Psoas muscle (tissue), 8 donors: Measurements from ENCODE around the gene SLC30A2. TPM values are rescaled to one million over a fixed set of nuclear protein-coding genes. Genes with fewer than 3 reads are reported as not detected.

ENCODE experiments used
- ATAC-seq, 4 donors: fragments of 200-7000 bp; cut with Tn5 transposase; one replicate each; pipeline ENCODE4 v1.9.1; 2020; ENCODE audit warnings: moderate library complexity in 3 of 4, mild to moderate bottlenecking in 2 of 4
- DNase-seq, 2 donors: peaks; one replicate each; pipeline ENCODE4 v3.0.0-alpha.2; 2020
- H3K27ac ChIP-seq: fragments of 200-600 bp; one replicate; pipeline ENCODE4 v1.8.0; 2022
- H3K27me3 ChIP-seq, 3 donors: fragments of 200-600 bp in 1 of 3; one replicate each; pipeline versions ENCODE4 v1.6.1 to v1.8.0; 2013 to 2022; ENCODE audit warnings: low read length in 2 of 3, mild to moderate bottlenecking in 2 of 3, moderate library complexity in 1 of 3; ENCODE audit not compliant: insufficient read depth in 3 of 3
- H3K36me3 ChIP-seq, 2 donors: fragments of 200-600 bp in 1 of 2; one replicate each; pipeline versions ENCODE4 v1.6.1 to v1.8.0; 2013 to 2022; ENCODE audit warnings: low read depth in 1 of 2, mild to moderate bottlenecking in 1 of 2, moderate library complexity in 1 of 2; ENCODE audit not compliant: insufficient read depth in 1 of 2
- H3K4me1 ChIP-seq: fragments of 200-600 bp; one replicate; pipeline ENCODE4 v1.8.0; 2022
- H3K4me3 ChIP-seq: fragments of 200-600 bp; one replicate; pipeline ENCODE4 v1.8.0; 2022; ENCODE audit warnings: mild to moderate bottlenecking
- H3K9me3 ChIP-seq: fragments of 200-600 bp; one replicate; pipeline ENCODE4 v1.8.0; 2022
- WGBS, 3 donors: extraction: QIAGEN DNeasy Blood & Tissue Kit; methylation state at CpG; one replicate each; pipeline versions ENCODE4 v1.1.6 to v1.1.7; 2013; 5-methylcytosine and 5-hydroxymethylcytosine counted together
- intact Hi-C, 2 donors: fragments of 100-400 bp; cut with DNase I; formaldehyde crosslinking; loops; one replicate each; pipeline versions ENCODE4 v1.11.0 to v1.14.2; 2022
- polyA plus RNA-seq, 3 donors: library from polyadenylated mRNA; stranded (reverse); fragments of 200-250 nt; gene quantifications; one replicate each; pipeline ENCODE4 v1.2.3, GENCODE V29; 2013
- total RNA-seq, 4 donors: library from RNA; stranded (reverse); fragmentation: NEBNext Ultra II Directional in 2 of 4; extraction: Animal tissue kit (Norgen Biotek cat#: 25700) in 2 of 4; gene quantifications; one replicate each; pipeline versions ENCODE4 v1.2.1 to v1.2.4, GENCODE V29; 2021 to 2023
- TF ChIP-seq, protein P1 (sequence below): fragments of 200-600 bp; IDR thresholded peaks from one replicate; pipeline ENCODE4 v1.8.0; 2022; ENCODE audit warnings: antibody characterized with exemption
- donor health status: healthy with polysubstance abuse.
- donor health status: DM: no; HTN: no; CAD: no; lungs with moderate emphysema.
- donor health status: Bipolar disorder and iron deficiency.
- donor health status: healthy.
- donor health status: DM: yes; HTN: yes; CAD: no.
- donor health status: DM: no; HTN: no; CAD: no.
- donor health status: DM: no; HTN: no; CAD: no.
- donor health status: DM: yes; HTN: yes; CAD: no.

SLC30A2 gene
- total and polyA plus RNA-seq, 7 donors: 0.21 to 7.8 (median 1.2) TPM

GRCh38 chr1:26021647-26022403 lies 24.1 kb downstream of the SLC30A2 start, which contains the start of gene EXTL1:
Gene EXTL1 (plus strand): TSS chr1:26021775. CDS start chr1:26022647, 872 bp downstream.
- DNase-seq: peak; percentile 64 to 87
- TF ChIP-seq, protein P1, sequence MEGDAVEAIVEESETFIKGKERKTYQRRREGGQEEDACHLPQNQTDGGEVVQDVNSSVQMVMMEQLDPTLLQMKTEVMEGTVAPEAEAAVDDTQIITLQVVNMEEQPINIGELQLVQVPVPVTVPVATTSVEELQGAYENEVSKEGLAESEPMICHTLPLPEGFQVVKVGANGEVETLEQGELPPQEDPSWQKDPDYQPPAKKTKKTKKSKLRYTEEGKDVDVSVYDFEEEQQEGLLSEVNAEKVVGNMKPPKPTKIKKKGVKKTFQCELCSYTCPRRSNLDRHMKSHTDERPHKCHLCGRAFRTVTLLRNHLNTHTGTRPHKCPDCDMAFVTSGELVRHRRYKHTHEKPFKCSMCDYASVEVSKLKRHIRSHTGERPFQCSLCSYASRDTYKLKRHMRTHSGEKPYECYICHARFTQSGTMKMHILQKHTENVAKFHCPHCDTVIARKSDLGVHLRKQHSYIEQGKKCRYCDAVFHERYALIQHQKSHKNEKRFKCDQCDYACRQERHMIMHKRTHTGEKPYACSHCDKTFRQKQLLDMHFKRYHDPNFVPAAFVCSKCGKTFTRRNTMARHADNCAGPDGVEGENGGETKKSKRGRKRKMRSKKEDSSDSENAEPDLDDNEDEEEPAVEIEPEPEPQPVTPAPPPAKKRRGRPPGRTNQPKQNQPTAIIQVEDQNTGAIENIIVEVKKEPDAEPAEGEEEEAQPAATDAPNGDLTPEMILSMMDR: no peak
- Histone ChIP-seq H3K27me3 (no peaks in the 10 kb centered on the region), H3K4me3 (peak within 1 kb of the TSS; percentile 9), H3K36me3 (no peaks in the 10 kb centered on the region), H3K9me3 (no peaks in the 10 kb centered on the region), H3K27ac (peak within 1 kb of the TSS; percentile 73), H3K4me1 (peaks cover 39% of the 10 kb centered on the region)
- 16 to 19% (median 16%) methylated on average over 13 to 15 of the region's 15 CpGs for WGBS, 3 donors
- intact Hi-C loops: no loop called here
- ATAC-seq: peak; percentile 81 to 84 (median 83)

GRCh38 chr1:26020941-26021646 lies 24.8 kb downstream of the SLC30A2 start:
- 32 to 43% (median 33%) methylated on average over 6 of the region's 6 CpGs for WGBS, 3 donors
- no peak overlapping the region for H3K4me3 ChIP-seq
- H3K36me3 ChIP-seq: no peaks in the 10 kb centered on the region
- peak overlapping the region; percentile 73 for H3K27ac ChIP-seq
- no peaks in the 10 kb centered on the region for H3K27me3 ChIP-seq
- intact Hi-C loops: no loop called here
- H3K9me3 ChIP-seq: no peaks in the 10 kb centered on the region
- ATAC-seq (peak in 2 of 4 donors; percentile 3 to 4), DNase-seq (no peak)
- TF ChIP-seq, protein P1: no peak
- H3K4me1 ChIP-seq: peaks cover 45% of the 10 kb centered on the region

DNA sequence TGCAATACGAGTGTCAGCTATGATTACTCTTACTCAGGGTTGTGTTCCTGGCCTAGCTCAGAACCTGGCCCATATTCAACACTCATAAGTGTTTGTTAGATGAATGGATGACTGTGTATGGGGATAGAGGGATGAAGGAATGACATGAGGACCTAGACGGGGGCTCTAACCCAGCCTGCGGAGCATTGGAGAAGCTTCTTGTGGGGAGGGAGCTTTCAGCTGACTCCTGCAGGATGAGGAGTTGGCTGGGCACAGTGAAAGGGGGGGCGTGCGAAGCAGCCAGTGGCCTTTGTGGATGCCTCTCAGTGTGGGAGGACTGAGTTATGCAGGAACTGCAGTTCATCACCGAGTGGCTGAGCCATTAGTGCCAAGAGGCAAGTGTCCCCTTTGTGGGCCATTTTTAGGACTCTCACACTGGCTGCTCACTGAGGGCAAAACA lies 25.6 kb downstream of the SLC30A2 start:
- Histone ChIP-seq H3K27me3 (no peaks in the 10 kb centered on the region), H3K27ac (peak overlapping the region; percentile 73), H3K4me1 (peaks cover 45% of the 10 kb centered on the region), H3K9me3 (no peaks in the 10 kb centered on the region), H3K4me3 (no peak overlapping the region), H3K36me3 (peaks cover 0 to 3% of the 10 kb centered on the region in 2 donors)
- intact Hi-C loops: no loop called here
- TF ChIP-seq, protein P1: no peak
- DNase-seq: no peak
- peak in 3 of 4 donors; percentile 10 to 18 (median 14) for ATAC-seq
- WGBS, 3 donors: 24 to 28% (median 27%) methylated on average over 6 of the region's 6 CpGs

GRCh38 chr1:26019641-26020315 lies 26.1 kb downstream of the SLC30A2 start:
- DNase-seq (no peak), ATAC-seq (no peak)
- peaks cover 42% of the 10 kb centered on the region for H3K4me1 ChIP-seq
- peak overlapping the region; percentile 73 for H3K27ac ChIP-seq
- WGBS, 3 donors: 52% methylated on average over 8 of the region's 8 CpGs
- no peaks in the 10 kb centered on the region for H3K27me3 ChIP-seq
- no peaks in the 10 kb centered on the region for H3K9me3 ChIP-seq
- TF ChIP-seq, protein P1: no peak
- H3K4me3 ChIP-seq: no peak overlapping the region
- peaks cover 0 to 6% of the 10 kb centered on the region in 2 donors for H3K36me3 ChIP-seq
- intact Hi-C loops: no loop called here
